GM18873 (cell line): ENCODE data around the gene UCK2.

Experiments
- ATAC-seq: cut with Tn5 transposase; IDR thresholded peaks from one replicate; pipeline ENCODE4 v1.9.1; 2021; ENCODE audit warnings: mild to moderate bottlenecking, moderate library complexity, moderate number of reproducible peaks; ENCODE audit not compliant: unreplicated experiment, low FRiP score

UCK2 gene

GRCh38 chr1:165928075-165928731 lies 100.8 kb downstream of the UCK2 start:
- no peak for ATAC-seq

- no peak for ATAC-seq
These were observed 103.5 kb downstream of the UCK2 start for GRCh38 chr1:165930961-165931360.

- ATAC-seq, result no peak
These were observed 106.2 kb downstream of the UCK2 start for GRCh38 chr1:165933446-165934170.

- no peak for ATAC-seq
These were observed 109.1 kb downstream of the UCK2 start for GRCh38 chr1:165936542-165936941.

- no peak for ATAC-seq
These were observed 110.4 kb downstream of the UCK2 start for GRCh38 chr1:165937829-165938228.

- no peak for ATAC-seq
These were observed 111.4 kb downstream of the UCK2 start for GRCh38 chr1:165938844-165939243.

- ATAC-seq, result no peak
These were observed 114.1 kb downstream of the UCK2 start for GRCh38 chr1:165941531-165941930.

- ATAC-seq, result no peak
These were observed 114.6 kb downstream of the UCK2 start for GRCh38 chr1:165942062-165942461.

GRCh38 chr1:165942927-165943597 lies 115.6 kb downstream of the UCK2 start:
- ATAC-seq, result peak; percentile 50

- ATAC-seq, result no peak
These were observed 118.5 kb downstream of the UCK2 start for GRCh38 chr1:165945911-165946310.

- no peak for ATAC-seq
These were observed 120.5 kb downstream of the UCK2 start for GRCh38 chr1:165947797-165948455.

- no peak for ATAC-seq
These were observed 122.1 kb downstream of the UCK2 start for GRCh38 chr1:165949335-165950130.

- no peak for ATAC-seq
These were observed 127.5 kb downstream of the UCK2 start for GRCh38 chr1:165954940-165955339.

GRCh38 chr1:165958306-165958705 lies 130.9 kb downstream of the UCK2 start:
- no peak for ATAC-seq

GRCh38 chr1:165960136-165960535 lies 132.7 kb downstream of the UCK2 start:
- no peak for ATAC-seq

GRCh38 chr1:165960881-165961280 lies 133.5 kb downstream of the UCK2 start:
- no peak for ATAC-seq
